GM21528 (cell line): ENCODE data around the gene INVS.
"Not testable (repeated sequence)": the region's sequence is repeated elsewhere in the genome, so short reads cannot be mapped to it uniquely, and the experiment has no call there.

ENCODE experiments used
- ATAC-seq: cut with Tn5 transposase; IDR thresholded peaks from one replicate; pipeline ENCODE4 v1.9.1; 2021; ENCODE audit warnings: mild to moderate bottlenecking, moderate library complexity; ENCODE audit not compliant: unreplicated experiment, low FRiP score

Gene INVS

GRCh38 chr9:100229561-100229960, 130.5 kb downstream of the INVS start:
- ATAC-seq, result no peak

- not testable (repeated sequence) for ATAC-seq
Observed at GRCh38 chr9:100236986-100237385, 137.9 kb downstream of the INVS start.

GRCh38 chr9:100240512-100240911, 141.5 kb downstream of the INVS start:
- ATAC-seq, result no peak

- ATAC-seq, result no peak
Observed at GRCh38 chr9:100267211-100267610, 168.2 kb downstream of the INVS start.

GRCh38 chr9:100268271-100268670, 169.2 kb downstream of the INVS start:
- no peak for ATAC-seq

GRCh38 chr9:100269656-100270055, 170.6 kb downstream of the INVS start:
- ATAC-seq, result no peak

GRCh38 chr9:100277166-100277979, 178.3 kb downstream of the INVS start:
- no peak for ATAC-seq

GRCh38 chr9:100281066-100281465, 182.0 kb downstream of the INVS start:
- no peak for ATAC-seq

- no peak for ATAC-seq
Observed at GRCh38 chr9:100281676-100282387, 182.8 kb downstream of the INVS start.

GRCh38 chr9:100282388-100282719, 183.3 kb downstream of the INVS start:
- ATAC-seq, result no peak

GRCh38 chr9:100284247-100284646, 185.2 kb downstream of the INVS start:
- ATAC-seq, result no peak

- ATAC-seq, result no peak
Observed at GRCh38 chr9:100285080-100285479, 186.0 kb downstream of the INVS start.

- no peak for ATAC-seq
Observed at GRCh38 chr9:100285601-100286000, 186.6 kb downstream of the INVS start.

- ATAC-seq, result no peak
Observed at GRCh38 chr9:100286257-100286656, 187.2 kb downstream of the INVS start.

- no peak for ATAC-seq
Observed at GRCh38 chr9:100287186-100287585, 188.1 kb downstream of the INVS start.

GRCh38 chr9:100290714-100291113, 191.7 kb downstream of the INVS start:
- ATAC-seq, result no peak

- no peak for ATAC-seq
Observed at GRCh38 chr9:100292414-100292813, 193.4 kb downstream of the INVS start.

GRCh38 chr9:100294341-100294740, 195.3 kb downstream of the INVS start:
- ATAC-seq, result no peak

GRCh38 chr9:100294806-100295205, 195.8 kb downstream of the INVS start:
- no peak for ATAC-seq

- no peak for ATAC-seq
Observed at GRCh38 chr9:100295240-100295639, 196.2 kb downstream of the INVS start.

GRCh38 chr9:100296407-100296806, 197.4 kb downstream of the INVS start:
- no peak for ATAC-seq

GRCh38 chr9:100298378-100298777, 199.3 kb downstream of the INVS start:
- ATAC-seq, result no peak
